ENCODE results near the gene CRELD2.

- no peak for TF ChIP-seq CTCF (IDR thresholded peaks at IDR 0.05; ENCODE audit: low read length)
- no peak for TF ChIP-seq EZH2 (optimal IDR thresholded peaks at IDR 0.05; ENCODE audit: low read depth, low read length)
Measured at GRCh38 chr22:49942565-49943404, 24.4 kb downstream of the CRELD2 start.

Data from MM.1S (cell line).